NCI-H1048 (cell line): Measurements from ENCODE around the gene COL7A1.

Experiments used
- DNase-seq: peaks from one replicate; lab custom pipeline; 2025; lab: John Stamatoyannopoulos, UW

The COL7A1 gene

DNA sequence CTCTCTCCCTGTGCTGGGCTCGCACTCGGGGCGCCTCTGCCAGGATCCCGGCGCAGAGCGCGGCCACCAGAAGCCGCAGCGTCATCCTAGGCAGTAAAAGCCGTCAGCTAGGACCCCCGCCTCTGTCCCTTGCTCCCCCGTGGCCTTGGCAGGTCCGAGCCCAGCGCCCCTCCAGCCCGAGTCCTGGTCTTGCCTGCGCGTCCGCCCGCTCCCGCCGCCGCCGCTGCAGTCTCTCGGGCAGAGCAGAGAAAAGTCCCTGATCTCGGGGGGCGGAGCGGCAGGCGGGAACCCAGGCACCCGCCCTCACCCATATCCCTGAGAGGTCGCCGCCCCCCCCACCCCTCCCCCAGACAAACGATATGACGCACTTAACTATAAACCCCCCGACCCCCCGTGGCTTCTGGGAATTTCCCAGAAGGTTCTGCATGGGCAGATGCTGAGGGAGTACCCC, at the start of gene COL7A1:
COL7A1 (minus strand) TSS at position 255 of the 451 bp plus-strand sequence; CDS start at position 85, 170 bp downstream.
- DNase-seq, result no peak

DNA sequence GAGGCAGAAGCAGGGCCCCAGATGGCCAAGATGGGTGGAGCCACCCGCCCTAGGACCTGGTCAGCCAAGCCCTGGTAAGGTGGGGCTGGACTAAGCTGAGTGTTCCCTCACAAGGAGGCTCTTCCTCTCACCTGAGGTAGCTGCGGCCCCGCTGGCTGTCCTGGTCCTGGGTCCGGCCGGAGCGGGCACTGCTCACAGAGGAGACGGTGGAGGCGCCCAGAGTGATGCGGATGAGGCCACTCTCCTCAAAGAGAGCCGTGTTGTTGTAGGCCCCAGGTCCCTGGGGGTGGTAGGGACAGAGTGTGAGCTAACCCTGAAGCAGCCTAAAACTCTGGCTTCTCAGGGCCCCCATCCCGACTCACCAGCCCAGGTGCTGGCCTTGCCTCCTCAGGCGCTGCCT, 47.5 kb upstream of the COL7A1 start:
- no peak for DNase-seq

- DNase-seq, result no peak
Measured at GRCh38 chr3:48641396-48641795, 46.3 kb upstream of the COL7A1 start.

GRCh38 chr3:48639944-48640606, 44.9 kb upstream of the COL7A1 start:
- DNase-seq, result no peak

DNA sequence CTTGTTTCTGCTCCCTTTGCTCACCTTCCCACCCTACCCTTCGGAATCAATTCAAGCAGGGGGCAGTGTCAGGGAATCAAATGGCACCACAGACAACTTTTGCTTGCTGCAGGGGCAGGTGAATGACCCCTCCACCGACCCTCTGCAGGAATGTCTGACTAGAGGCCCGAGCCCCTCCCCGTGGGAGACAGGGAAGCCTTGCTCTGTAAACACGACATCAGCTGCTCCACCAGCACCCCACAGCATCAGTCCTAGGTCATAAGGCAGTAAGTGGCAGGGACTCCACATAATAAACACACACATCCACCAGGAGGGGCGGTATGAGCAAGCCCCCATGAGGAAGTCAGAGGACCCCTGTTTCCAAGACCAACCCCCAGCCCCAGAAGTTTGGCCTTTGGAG, 42.2 kb upstream of the COL7A1 start:
- DNase-seq, result no peak

- no peak for DNase-seq
Measured at GRCh38 chr3:48636149-48636655, 41.1 kb upstream of the COL7A1 start.

GRCh38 chr3:48635222-48636021, 40.3 kb upstream of the COL7A1 start, which contains the start of gene SLC26A6:
Gene SLC26A6 (minus strand): TSS chr3:48635461. CDS start chr3:48635393, 68 bp downstream.
- DNase-seq, result peak; percentile 93

DNA sequence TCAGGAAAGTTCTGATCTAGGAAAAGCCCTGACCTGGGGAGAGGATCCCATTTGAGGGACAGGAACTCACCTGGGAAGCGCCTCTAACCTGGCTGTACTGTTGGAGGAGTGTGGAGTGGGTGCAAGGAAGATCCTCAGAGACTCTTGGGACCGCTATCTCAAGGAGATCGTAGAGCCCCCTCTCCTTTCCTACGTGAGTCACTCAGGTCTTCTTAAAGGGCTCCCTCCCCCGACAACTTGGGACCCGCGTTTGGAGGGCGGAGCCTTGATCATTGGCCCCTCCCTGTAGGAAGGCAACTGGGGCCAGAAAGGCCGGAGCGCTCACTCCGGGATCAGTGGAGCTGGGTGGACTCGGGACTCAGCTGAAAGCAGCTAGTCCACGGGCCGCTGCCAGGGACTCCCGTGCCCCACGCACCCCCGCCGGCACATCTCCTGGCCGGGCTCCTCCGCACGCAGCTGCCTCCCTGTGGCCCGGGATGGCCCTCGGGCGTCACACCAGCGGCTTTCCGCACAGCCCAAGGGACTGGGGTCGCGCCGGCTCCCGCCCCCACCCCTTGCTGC, 39.6 kb upstream of the COL7A1 start:
- DNase-seq, result no peak

GRCh38 chr3:48633743-48634142, 38.6 kb upstream of the COL7A1 start:
- no peak for DNase-seq

- DNase-seq, result no peak
Measured at GRCh38 chr3:48633256-48633655, 38.1 kb upstream of the COL7A1 start.

DNA sequence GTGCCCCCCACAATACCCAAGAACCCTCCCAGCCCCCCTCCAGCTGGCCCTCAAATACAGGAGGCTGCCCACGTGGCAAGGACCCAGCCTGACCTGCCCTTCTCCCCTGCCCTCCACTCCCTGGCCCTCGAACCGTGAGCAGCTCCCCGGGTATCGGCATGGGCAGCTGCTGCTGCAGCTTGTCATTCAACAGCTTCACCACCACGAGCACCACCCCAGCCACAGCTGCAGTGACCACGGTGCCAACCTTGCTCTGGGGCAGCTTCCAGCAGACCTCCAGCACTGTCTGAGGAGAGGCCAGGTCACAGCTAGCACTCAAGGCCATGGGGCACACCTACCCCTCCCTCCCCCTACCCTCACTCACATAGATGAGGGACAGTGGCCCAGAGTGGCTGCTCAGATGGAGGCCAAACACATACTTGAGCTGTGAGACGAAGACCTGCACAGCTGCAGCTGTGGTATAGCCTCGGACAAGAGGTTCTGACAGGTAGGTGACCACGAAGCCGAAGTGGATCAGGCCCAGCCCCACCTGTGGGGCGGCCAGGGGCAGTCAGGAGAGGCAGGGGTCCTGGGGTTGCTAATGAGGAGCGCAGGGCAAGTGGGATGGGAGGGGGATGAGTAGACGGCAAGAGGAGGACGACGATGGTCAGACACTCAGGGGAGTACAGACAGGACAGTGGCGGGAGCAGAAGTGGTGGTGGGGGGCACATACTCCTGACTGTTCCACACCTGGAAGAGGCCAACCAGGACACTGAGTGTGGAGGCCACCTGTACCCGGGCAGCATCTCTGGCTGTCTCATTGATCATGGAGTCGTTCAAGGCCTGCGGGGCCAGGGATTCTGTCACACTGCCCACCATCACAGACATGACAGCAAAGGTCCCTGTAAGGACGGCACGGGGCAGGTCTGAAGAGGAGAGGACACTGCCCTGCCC, 36.7 kb upstream of the COL7A1 start:
- no peak for DNase-seq

DNA sequence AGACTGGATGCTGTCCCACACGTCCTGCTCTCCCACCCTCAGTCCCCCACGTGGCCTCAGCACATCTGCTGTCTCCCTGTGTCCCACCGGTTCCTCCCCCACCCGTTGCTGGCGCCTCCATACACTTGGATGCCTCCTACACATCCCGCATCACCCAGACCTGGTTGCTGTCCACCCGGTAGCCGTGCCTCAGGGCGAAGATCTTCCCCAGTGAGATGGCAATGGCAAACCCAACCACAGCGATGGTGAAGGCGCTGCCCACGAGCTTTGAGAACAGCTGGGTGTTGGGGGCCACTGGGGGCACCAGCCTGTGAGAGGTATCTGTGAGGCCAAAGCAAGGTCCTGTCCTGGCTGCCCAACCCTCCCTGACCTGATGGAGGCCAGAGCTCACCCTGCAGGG, 35.7 kb upstream of the COL7A1 start:
- no peak for DNase-seq

DNA sequence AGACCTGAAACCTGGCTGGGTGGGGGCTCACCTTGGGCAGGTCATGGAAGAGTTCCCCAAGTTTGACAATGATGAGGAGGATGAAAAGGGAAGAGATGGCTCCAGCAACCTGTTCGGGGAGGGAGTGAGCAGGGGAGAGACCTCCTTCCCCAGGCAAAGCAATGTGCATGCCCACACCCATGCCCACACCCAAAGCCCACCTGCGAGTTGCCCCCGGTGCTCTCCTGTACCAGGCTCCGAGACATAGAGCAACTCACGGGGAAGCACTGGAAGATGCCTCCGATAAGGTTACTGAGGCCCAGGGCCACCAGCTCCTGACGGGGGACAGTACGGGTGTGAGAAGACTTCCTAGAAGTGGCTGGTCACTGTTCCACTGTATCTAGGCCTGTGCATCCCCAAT, 35.3 kb upstream of the COL7A1 start:
- no peak for DNase-seq

GRCh38 chr3:48629894-48630293, 34.8 kb upstream of the COL7A1 start:
- no peak for DNase-seq

- no peak for DNase-seq
Measured at GRCh38 chr3:48628277-48629017, 33.3 kb upstream of the COL7A1 start.

DNA sequence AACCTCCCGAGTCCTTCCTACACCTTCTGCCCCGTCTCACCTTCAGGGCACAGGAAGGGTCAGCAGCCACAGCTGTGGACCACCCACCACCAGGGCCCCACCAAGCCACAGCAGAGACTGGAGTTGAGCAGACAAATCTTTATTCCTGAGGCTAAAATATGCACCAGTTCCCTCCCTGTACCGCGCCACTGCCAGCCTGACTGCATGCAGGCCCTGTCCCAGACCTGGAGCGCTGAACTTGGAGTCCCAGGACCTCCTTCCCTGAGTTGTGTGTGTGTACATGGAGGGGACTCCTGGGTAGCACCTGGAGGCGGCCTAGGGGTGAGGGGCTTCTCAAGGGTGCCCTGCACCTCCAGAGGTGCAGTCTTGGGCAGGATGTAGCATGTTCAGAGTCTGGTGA, 30.5 kb upstream of the COL7A1 start:
- DNase-seq, result no peak

GRCh38 chr3:48624767-48625166, 29.6 kb upstream of the COL7A1 start:
- DNase-seq, result no peak

GRCh38 chr3:48623851-48624547, 28.9 kb upstream of the COL7A1 start:
- DNase-seq, result no peak

GRCh38 chr3:48621461-48621869, 26.3 kb upstream of the COL7A1 start, which contains the start of gene TMEM89:
Gene TMEM89 (minus strand): TSS chr3:48621769. CDS start chr3:48621756, 13 bp downstream.
- no peak for DNase-seq
